Stomach smooth muscle (tissue), 2 donors: Measurements from ENCODE around the gene EGFLAM.

ENCODE experiments used
- H3K27ac ChIP-seq: one replicate; pipeline ENCODE4 v1.7.0; 2013; ENCODE audit warnings: mild to moderate bottlenecking, low read length, inconsistent platforms
- H3K27me3 ChIP-seq, 2 donors: one replicate each; pipeline ENCODE4 v1.7.0; 2013; ENCODE audit warnings: low read length in 2 of 2; ENCODE audit not compliant: insufficient read depth in 2 of 2, control insufficient read depth in 1 of 2
- H3K36me3 ChIP-seq, 2 donors: one replicate each; pipeline ENCODE4 v1.7.0; 2013; ENCODE audit warnings: low read length in 2 of 2; ENCODE audit not compliant: control insufficient read depth in 2 of 2, insufficient read depth in 2 of 2
- H3K4me1 ChIP-seq: one replicate; pipeline ENCODE4 v1.7.0; 2013; ENCODE audit warnings: low read length; ENCODE audit not compliant: control insufficient read depth, insufficient read depth
- H3K4me3 ChIP-seq, 2 donors: one replicate each; pipeline ENCODE4 v1.7.0; 2013; ENCODE audit warnings: low read length in 2 of 2
- H3K9ac ChIP-seq, 2 donors: one replicate each; pipeline ENCODE4 v1.7.0; 2013; ENCODE audit warnings: low read length in 2 of 2, mild to moderate bottlenecking in 1 of 2
- H3K9me3 ChIP-seq, 2 donors: one replicate each; pipeline ENCODE4 v1.7.0; 2013; ENCODE audit warnings: low read length in 2 of 2; ENCODE audit not compliant: control insufficient read depth in 2 of 2
- donor health status: healthy.
- donor health status: Pancreatic carcinoma.

Gene EGFLAM

GRCh38 chr5:38468978-38469706, 210.8 kb downstream of the EGFLAM start:
- H3K4me3 ChIP-seq = peak overlapping the region in 1 of 2 donors; percentile 29
- H3K27ac ChIP-seq = peak overlapping the region; percentile 70
- no peaks in the 10 kb centered on the region for H3K36me3 ChIP-seq
- peaks cover 60% of the 10 kb centered on the region for H3K4me1 ChIP-seq
- no peaks in the 10 kb centered on the region for H3K27me3 ChIP-seq
- H3K9ac ChIP-seq = no peak overlapping the region
- H3K9me3 ChIP-seq = no peaks in the 10 kb centered on the region

DNA sequence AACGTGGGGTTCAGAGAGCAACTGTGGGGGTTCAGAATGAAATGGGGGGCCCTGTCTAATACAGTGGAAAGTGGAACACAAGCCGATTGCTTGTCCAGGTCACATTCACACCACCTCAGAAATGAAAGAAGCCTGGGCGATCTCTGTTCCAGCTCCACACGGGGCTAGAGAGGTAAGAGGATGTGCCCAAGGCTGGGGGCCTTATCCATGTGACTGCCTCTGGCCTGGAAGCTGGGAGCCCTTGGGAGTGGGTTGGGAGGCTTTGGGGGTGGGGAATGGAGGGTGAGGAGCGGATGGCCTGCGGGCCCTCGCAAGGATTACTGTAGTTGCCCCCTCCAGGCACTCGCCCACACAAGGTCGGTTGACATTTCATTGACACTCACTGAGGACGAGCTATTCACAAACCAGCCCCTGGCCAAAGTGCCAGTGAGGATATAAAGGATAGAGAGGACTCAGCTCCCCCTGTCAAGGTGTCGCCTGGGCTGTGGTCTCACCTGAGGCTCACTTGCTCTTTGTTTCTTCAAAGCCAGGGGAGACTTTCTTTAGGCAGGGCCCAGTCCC, 211.4 kb downstream of the EGFLAM start:
- Histone ChIP-seq H3K4me3 (peak overlapping the region in 1 of 2 donors; percentile 29), H3K9me3 (no peaks in the 10 kb centered on the region), H3K9ac (no peak overlapping the region), H3K27me3 (no peaks in the 10 kb centered on the region), H3K36me3 (no peaks in the 10 kb centered on the region), H3K27ac (peak overlapping the region; percentile 70), H3K4me1 (peaks cover 53% of the 10 kb centered on the region)

GRCh38 chr5:38471709-38472108, 213.3 kb downstream of the EGFLAM start:
- H3K9me3 ChIP-seq = no peaks in the 10 kb centered on the region
- H3K27ac ChIP-seq = no peak overlapping the region
- H3K4me3 ChIP-seq = no peak overlapping the region
- no peaks in the 10 kb centered on the region for H3K36me3 ChIP-seq
- no peak overlapping the region for H3K9ac ChIP-seq
- H3K27me3 ChIP-seq = no peaks in the 10 kb centered on the region
- peaks cover 34% of the 10 kb centered on the region for H3K4me1 ChIP-seq

DNA sequence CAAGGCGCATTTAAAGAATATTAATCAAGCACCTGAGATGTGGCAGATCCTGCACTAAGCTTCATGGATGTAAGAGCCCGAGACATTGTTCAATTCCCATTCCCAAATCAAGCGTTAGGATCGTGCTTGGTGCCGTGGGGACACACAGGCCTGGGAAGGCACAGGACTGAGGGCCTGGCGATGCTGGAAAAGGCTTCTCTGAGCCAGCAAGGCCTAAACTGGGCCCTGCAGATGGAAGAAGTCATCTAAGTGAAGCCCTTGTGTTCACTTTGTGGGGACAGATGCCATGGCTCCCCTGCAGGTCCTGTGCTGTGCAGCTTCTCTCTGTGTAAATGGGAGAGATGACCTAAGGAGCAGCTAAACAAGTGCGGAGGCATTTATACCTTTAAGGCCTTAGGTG, 214.2 kb downstream of the EGFLAM start:
- Histone ChIP-seq H3K36me3 (no peaks in the 10 kb centered on the region), H3K27ac (no peak overlapping the region), H3K27me3 (no peaks in the 10 kb centered on the region), H3K9me3 (no peaks in the 10 kb centered on the region), H3K9ac (no peak overlapping the region), H3K4me3 (no peak overlapping the region), H3K4me1 (peaks cover 26% of the 10 kb centered on the region)

GRCh38 chr5:38473008-38473407, 214.6 kb downstream of the EGFLAM start:
- Histone ChIP-seq H3K4me3 (no peak overlapping the region), H3K27ac (no peak overlapping the region), H3K9me3 (no peaks in the 10 kb centered on the region), H3K9ac (no peak overlapping the region), H3K27me3 (no peaks in the 10 kb centered on the region), H3K4me1 (peaks cover 21% of the 10 kb centered on the region), H3K36me3 (no peaks in the 10 kb centered on the region)

- no peak overlapping the region for H3K9ac ChIP-seq
- H3K27me3 ChIP-seq = no peaks in the 10 kb centered on the region
- no peaks in the 10 kb centered on the region for H3K9me3 ChIP-seq
- no peak overlapping the region for H3K27ac ChIP-seq
- H3K36me3 ChIP-seq = peaks cover 8 to 10% of the 10 kb centered on the region in 2 donors
- H3K4me1 ChIP-seq = no peaks in the 10 kb centered on the region
- no peak overlapping the region for H3K4me3 ChIP-seq
Measured at GRCh38 chr5:38478166-38478565, 219.8 kb downstream of the EGFLAM start.

DNA sequence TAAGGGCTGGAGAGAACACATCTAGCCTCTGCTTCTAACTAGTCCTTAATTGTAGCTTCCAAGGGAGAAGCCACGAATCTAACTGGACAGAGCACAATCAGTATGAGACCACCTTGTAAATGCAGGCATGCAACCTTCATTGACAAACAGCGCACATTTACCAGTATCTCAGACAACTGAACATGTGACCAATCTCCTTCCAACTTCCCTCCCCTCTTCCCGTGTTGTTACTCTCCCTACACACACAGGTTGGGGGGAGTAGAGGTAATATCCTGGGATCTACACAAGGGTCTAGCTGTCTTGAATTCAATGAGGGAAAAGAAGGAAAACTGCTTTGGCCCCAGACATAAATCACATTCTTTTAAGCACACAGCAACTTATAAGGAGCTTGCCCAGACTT, 220.5 kb downstream of the EGFLAM start:
- Histone ChIP-seq H3K4me3 (no peak overlapping the region), H3K4me1 (no peaks in the 10 kb centered on the region), H3K9ac (no peak overlapping the region), H3K27me3 (no peaks in the 10 kb centered on the region), H3K36me3 (peaks cover 8 to 13% of the 10 kb centered on the region in 2 donors), H3K9me3 (no peaks in the 10 kb centered on the region), H3K27ac (no peak overlapping the region)

GRCh38 chr5:38479315-38479904, 221.1 kb downstream of the EGFLAM start:
- Histone ChIP-seq H3K36me3 (peaks cover 8 to 17% of the 10 kb centered on the region in 2 donors), H3K4me3 (no peak overlapping the region), H3K27me3 (no peaks in the 10 kb centered on the region), H3K9ac (no peak overlapping the region), H3K27ac (no peak overlapping the region), H3K9me3 (no peaks in the 10 kb centered on the region), H3K4me1 (no peaks in the 10 kb centered on the region)

DNA sequence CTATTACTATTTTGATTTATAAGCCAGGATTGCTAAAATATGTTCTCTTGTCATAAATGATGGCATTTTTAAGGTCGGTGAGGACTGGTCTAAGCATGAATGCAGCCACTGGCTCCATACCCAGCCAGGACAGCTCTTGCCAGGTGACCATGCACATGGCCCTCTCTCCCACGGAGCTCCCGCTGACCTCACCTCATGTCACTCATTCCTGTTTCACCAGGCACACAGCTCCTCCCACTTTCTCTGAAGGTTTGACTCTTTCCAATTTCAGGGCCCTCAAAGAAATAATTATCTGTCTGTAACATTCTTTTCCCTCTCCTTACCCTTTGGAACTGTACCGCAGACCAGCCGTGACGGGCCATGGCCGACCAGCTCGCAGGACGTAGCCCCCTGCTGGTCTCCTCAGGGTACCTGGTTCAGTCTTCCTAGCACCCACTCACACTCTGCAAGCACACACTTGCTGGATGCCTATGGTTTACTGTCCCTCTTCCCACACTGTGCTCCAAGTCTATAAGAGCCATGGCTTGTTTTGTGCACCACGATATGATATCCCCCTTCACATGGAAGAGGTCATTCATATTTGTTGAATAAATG, 225.5 kb downstream of the EGFLAM start:
- no peak overlapping the region for H3K9ac ChIP-seq
- no peaks in the 10 kb centered on the region for H3K27me3 ChIP-seq
- no peak overlapping the region for H3K4me3 ChIP-seq
- no peaks in the 10 kb centered on the region for H3K4me1 ChIP-seq
- no peak overlapping the region for H3K27ac ChIP-seq
- H3K9me3 ChIP-seq = no peaks in the 10 kb centered on the region
- peaks cover 22 to 33% of the 10 kb centered on the region in 2 donors for H3K36me3 ChIP-seq

DNA sequence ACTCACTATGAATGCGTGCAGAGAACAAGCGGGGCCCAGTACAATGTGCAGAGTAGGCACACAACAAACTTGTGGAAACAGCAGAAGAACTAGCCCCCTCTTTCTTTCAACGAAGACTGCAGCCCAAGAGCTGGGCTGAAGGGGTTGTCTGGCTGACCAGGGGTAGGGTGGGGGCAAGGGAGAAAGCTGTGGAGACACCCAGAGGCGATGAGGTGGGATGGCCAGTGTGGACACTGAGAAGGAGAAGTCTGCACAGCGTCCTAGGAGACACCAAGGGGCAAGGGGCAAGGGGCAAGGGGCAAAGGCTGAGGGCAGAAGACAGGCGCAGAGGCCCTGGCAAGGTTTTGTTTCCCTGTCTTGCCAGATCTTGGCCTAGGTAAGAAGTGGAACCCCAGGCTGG, 235.8 kb downstream of the EGFLAM start:
- Histone ChIP-seq H3K9me3 (no peaks in the 10 kb centered on the region), H3K36me3 (peaks cover 4 to 26% of the 10 kb centered on the region in 2 donors), H3K9ac (no peak overlapping the region), H3K27ac (no peak overlapping the region), H3K4me3 (no peak overlapping the region), H3K27me3 (no peaks in the 10 kb centered on the region), H3K4me1 (no peaks in the 10 kb centered on the region)
